HEK293T (cell line): Measurements from ENCODE around the gene PPM1N.

Experiments
- ARNT ChIP-seq: fragments of 450-650 bp; IDR thresholded peaks from 2 replicates; pipeline ENCODE4 v1.6.1; 2017; ENCODE audit warnings: mild to moderate bottlenecking
- BHLHE40 ChIP-seq: fragments of 450-650 bp; IDR thresholded peaks from 2 replicates; pipeline ENCODE4 v1.6.1; 2016; ENCODE audit warnings: mild to moderate bottlenecking, moderate library complexity, borderline replicate concordance
- FOXA1 ChIP-seq: fragments of 450-650 bp; IDR thresholded peaks from 2 replicates; pipeline ENCODE4 v1.6.1; 2016; ENCODE audit warnings: mild to moderate bottlenecking
- FOXK2 ChIP-seq: fragments of 450-650 bp; IDR thresholded peaks from 2 replicates; pipeline ENCODE4 v1.6.1; 2016; ENCODE audit warnings: mild to moderate bottlenecking
- FOXM1 ChIP-seq: fragments of 450-650 bp; IDR thresholded peaks from 2 replicates; pipeline ENCODE4 v1.6.1; 2017; ENCODE audit warnings: mild to moderate bottlenecking, borderline replicate concordance
- L3MBTL2 ChIP-seq: fragments of 450-650 bp; conservative IDR thresholded peaks from 2 replicates; pipeline ENCODE4 v1.6.1; 2016; ENCODE audit warnings: mild to moderate bottlenecking
- LEF1 ChIP-seq: fragments of 450-650 bp; IDR thresholded peaks from 2 replicates; pipeline ENCODE4 v1.6.1; 2017; ENCODE audit warnings: mild to moderate bottlenecking, borderline replicate concordance
- SP1 ChIP-seq: fragments of 450-650 bp; IDR thresholded peaks from 2 replicates; pipeline ENCODE4 v1.6.1; 2017
- SUZ12 ChIP-seq: fragments of 450-650 bp; IDR thresholded peaks from 2 replicates; pipeline ENCODE4 v1.6.1; 2016; ENCODE audit warnings: mild to moderate bottlenecking
- TF ChIP-seq, protein P1 (sequence below): fragments of 450-650 bp; IDR thresholded peaks from 2 replicates; pipeline ENCODE4 v1.6.1; 2016

GRCh38 chr19:45448887-45449299 is 49.4 kb upstream of the PPM1N start:
- TF ChIP-seq SUZ12: no peak
- no peak for TF ChIP-seq FOXA1
- TF ChIP-seq FOXK2: no peak
- TF ChIP-seq FOXM1: no peak
- TF ChIP-seq, protein P1, sequence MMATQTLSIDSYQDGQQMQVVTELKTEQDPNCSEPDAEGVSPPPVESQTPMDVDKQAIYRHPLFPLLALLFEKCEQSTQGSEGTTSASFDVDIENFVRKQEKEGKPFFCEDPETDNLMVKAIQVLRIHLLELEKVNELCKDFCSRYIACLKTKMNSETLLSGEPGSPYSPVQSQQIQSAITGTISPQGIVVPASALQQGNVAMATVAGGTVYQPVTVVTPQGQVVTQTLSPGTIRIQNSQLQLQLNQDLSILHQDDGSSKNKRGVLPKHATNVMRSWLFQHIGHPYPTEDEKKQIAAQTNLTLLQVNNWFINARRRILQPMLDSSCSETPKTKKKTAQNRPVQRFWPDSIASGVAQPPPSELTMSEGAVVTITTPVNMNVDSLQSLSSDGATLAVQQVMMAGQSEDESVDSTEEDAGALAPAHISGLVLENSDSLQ: no peak
- TF ChIP-seq L3MBTL2: no peak
- TF ChIP-seq LEF1: no peak
- TF ChIP-seq SP1: no peak
- no peak for TF ChIP-seq BHLHE40
- no peak for TF ChIP-seq ARNT
